AG09309 (cell line): ENCODE measurements around the gene EPHA2.

Source experiments
- DNase-seq: peaks from one replicate; pipeline ENCODE4 v3.0.0-alpha.2; 2010; ENCODE audit warnings: low read depth
- H3K4me3 ChIP-seq: 2 replicates; pipeline ENCODE4 v1.5.1; 2011; ENCODE audit warnings: mild to moderate bottlenecking, low read depth, low read length, moderate library complexity; ENCODE audit not compliant: control insufficient read depth
- TF ChIP-seq, protein P1 (sequence below): IDR thresholded peaks from 2 replicates; pipeline ENCODE4 v1.5.1; 2011; ENCODE audit warnings: mild to moderate bottlenecking, low read depth, low read length, inconsistent platforms; ENCODE audit not compliant: insufficient read depth, control insufficient read depth; ENCODE audit errors: missing control alignments

The EPHA2 gene

DNA sequence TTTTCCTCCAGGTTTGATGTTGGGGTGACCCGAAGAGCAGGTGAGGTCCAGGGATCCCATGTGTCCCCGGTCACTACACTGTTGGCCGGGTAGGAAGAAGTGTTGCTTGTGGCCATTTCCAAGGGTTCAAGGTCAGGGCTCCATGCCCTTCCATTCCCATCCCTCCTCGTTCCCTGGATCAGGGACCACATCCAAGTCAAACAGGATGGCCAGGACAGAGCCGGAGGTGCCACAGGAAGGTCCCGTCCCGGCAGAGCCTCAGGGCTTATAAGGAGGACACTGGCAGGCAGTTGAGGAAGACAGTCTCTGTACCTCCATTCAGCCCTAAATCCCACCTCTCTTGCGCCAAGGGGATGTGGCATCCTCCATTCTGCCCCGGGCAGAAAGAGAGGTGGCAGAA is 60.4 kb downstream of the EPHA2 start:
- TF ChIP-seq, protein P1, sequence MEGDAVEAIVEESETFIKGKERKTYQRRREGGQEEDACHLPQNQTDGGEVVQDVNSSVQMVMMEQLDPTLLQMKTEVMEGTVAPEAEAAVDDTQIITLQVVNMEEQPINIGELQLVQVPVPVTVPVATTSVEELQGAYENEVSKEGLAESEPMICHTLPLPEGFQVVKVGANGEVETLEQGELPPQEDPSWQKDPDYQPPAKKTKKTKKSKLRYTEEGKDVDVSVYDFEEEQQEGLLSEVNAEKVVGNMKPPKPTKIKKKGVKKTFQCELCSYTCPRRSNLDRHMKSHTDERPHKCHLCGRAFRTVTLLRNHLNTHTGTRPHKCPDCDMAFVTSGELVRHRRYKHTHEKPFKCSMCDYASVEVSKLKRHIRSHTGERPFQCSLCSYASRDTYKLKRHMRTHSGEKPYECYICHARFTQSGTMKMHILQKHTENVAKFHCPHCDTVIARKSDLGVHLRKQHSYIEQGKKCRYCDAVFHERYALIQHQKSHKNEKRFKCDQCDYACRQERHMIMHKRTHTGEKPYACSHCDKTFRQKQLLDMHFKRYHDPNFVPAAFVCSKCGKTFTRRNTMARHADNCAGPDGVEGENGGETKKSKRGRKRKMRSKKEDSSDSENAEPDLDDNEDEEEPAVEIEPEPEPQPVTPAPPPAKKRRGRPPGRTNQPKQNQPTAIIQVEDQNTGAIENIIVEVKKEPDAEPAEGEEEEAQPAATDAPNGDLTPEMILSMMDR = no peak
- no peak for DNase-seq
- H3K4me3 ChIP-seq = no peak overlapping the region

DNA sequence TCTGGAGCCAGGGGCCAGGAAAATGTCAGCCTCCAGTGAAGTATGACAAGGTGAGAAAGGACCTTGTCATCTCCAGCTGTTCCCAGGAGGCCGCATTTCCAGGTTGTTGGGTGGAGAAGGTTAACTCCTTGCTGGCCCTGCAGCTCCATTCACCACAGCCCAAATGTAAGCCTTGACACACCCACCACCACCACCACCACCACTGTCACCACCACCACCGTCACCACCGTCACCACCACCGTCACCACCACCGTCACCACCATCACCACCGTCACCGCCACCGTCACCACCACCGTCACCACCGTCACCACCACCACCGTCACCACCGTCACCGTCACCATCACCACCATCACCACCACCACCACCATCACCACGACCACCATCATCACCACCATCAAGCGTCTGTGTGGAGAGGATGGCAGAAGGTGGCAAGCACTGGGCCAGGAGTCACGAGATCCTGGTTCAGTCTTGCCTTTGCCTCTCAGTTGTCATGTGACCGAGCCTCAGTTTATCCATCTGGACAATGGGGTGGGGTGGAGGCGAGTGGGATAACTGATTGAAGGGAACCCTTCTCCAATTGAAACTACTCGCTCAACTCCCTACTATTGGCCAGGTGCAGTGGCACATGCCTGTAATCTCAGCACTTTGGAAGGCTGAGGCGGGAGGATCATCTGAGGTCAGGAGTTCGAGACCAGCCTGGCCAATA is 61.3 kb downstream of the EPHA2 start:
- DNase-seq = no peak
- H3K4me3 ChIP-seq = no peak overlapping the region
- TF ChIP-seq, protein P1 = no peak

DNA sequence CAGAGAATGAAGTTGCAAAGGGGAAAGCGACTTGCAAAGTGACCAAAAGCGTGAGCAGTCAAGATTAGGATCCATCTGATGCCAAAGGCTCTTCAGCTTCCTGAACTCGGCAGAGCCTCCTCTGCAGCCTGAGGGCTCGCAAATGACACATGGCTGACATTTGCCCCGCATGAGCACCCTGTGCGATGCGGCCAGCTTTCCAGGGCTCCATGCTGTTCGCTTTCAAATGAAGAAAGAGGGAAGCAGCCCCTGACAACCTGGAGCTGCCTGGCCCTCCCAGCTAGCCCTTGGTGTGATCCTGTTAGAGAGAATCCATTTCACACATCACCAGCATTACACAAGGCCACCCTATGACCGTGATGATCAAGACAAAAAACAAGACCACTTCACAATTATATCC is 62.3 kb downstream of the EPHA2 start:
- no peak for DNase-seq
- TF ChIP-seq, protein P1 = no peak
- no peak overlapping the region for H3K4me3 ChIP-seq

DNA sequence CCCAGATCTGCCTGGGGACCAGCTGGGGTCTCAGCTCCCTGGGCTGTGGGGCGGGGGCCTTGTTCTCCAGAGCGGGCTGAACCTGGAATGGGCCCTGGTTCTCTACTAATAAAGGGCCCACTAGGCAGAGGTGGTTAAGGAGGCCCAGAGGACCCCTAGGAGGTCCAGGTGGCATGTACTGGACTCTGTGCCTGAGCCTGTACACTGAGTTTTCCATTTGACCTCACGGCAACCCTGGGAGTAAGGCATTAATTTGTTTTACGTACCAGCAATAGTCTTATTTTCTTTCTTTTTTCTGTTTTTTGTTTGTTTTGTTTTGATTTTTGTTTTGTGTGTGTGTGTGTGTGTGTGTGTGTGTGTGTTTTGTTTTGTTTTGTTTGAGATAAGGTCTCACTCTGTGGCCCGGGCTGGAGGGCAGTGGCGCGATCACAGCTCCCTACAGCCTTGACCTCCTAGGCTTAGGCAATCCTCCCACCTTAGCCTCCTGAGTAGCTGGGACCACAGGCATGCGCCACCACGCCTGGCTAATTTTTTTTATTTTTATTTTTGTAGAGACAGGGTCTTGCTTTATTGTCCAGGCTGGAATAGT is 62.9 kb downstream of the EPHA2 start:
- DNase-seq = no peak
- H3K4me3 ChIP-seq = no peak overlapping the region
- TF ChIP-seq, protein P1 = no peak

DNA sequence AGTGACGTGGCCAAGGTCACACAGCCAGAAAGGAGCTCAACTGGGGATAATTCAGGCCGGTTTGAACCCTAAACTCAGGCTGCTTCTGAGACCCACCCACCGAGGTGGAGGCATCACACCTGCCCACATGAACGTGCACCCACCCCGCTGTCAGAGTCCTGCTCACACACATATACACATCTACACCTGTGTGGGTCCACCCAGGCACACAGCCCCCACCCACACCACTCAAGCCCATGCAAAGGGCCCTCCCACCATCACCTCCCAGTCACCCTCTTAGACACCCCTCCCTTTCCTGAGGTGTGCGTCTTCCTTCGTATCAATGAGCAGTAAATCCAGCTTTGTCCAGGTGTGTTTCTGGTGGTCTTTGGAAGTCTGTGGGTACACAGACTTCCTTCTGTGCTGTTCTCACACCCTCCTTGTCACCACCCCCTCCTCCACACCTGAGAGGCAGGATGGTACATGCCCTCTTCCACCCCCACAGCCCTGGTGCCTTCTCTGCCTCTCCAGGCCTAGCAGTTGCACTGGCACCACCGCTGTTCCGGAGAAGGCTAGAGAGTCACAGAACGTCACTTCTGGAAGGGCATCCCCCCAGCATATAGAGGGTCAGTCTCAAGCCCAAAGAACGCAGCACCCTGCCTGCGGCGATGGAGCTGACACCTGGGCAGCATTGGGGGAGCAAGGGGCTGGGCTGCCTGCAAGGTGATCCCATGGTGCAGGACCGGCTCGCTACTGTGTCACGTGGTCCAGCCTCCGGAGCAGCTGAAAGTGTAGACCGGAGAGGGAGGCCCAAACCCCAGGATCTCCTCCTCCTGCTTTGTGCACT is 63.6 kb downstream of the EPHA2 start:
- TF ChIP-seq, protein P1 = no peak
- no peak overlapping the region for H3K4me3 ChIP-seq
- DNase-seq = no peak

DNA sequence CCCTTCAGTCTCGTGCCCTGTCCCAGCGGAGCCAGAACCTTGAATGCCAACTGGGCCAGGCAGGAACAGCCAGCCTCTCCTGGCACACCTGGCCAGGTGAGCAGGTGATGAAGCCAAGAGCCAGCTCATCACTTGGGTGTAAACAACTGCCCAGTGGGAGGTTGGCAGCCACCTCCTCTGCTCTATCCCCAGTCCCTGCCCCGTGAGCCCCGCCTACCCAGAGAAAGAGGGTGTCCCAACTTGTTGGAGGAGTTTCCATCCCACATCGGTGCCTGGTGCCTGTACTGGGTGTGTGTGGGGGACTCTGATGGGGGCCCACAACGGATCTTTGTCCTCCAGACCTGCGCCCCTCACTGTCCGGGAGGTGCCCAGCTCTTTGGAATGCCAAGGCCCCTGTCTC is 64.6 kb downstream of the EPHA2 start:
- no peak for DNase-seq
- no peak overlapping the region for H3K4me3 ChIP-seq
- TF ChIP-seq, protein P1 = no peak
